ENCODE results near the gene RAB44.

DNA sequence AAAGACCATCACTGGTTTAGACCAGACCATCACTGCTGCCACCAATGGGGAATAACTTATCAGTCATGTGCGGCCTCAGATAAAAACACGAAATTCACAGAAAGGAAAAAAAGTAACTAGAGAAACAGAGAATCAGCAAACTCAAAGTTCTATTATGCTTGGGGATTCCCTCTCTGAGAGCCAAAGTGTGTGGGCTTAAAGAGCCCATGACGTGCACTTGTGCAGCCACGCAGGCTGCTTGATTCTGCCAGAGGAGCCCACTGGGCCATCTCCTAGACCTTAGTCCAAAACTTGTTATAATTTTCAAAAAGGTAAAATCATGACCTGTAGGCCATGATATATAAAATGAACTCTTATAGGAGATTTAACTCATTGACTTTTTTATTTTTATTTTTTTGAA, 15.2 kb downstream of the RAB44 start:
- TF ChIP-seq POLR2A (IDR thresholded peaks at IDR 0.05; ENCODE audit: low read depth, low read length) (no peak), TAF1 (IDR thresholded peaks at IDR 0.05; ENCODE audit: low read depth, low read length) (no peak)

Measured in GM12891 (cell line).